Parathyroid adenoma (tissue), 2 donors: ENCODE results near the gene PIP5KL1.

Experiments used
- H2AFZ ChIP-seq: fragments of 300-600 bp; sonication (generic); one replicate; pipeline ENCODE4 v1.7.0; 2017; ENCODE audit warnings: antibody characterized with exemption, mild to moderate bottlenecking
- H3K27ac ChIP-seq: fragments of 300-600 bp; sonication (generic); one replicate; pipeline ENCODE4 v1.7.0; 2017
- H3K27me3 ChIP-seq: fragments of 300-600 bp; sonication (generic); one replicate; pipeline ENCODE4 v1.7.0; 2017; ENCODE audit warnings: low read length; ENCODE audit not compliant: control insufficient read depth, insufficient read depth
- H3K36me3 ChIP-seq: fragments of 300-600 bp; sonication (generic); one replicate; pipeline ENCODE4 v1.7.0; 2017; ENCODE audit warnings: low read length; ENCODE audit not compliant: control insufficient read depth, insufficient read depth
- H3K4me1 ChIP-seq: fragments of 300-600 bp; sonication (generic); one replicate; pipeline ENCODE4 v1.7.0; 2017; ENCODE audit warnings: control low read depth
- H3K4me2 ChIP-seq: fragments of 300-600 bp; sonication (generic); one replicate; pipeline ENCODE4 v1.7.0; 2017; ENCODE audit warnings: low read length
- H3K4me3 ChIP-seq: fragments of 300-600 bp; sonication (generic); one replicate; pipeline ENCODE4 v1.7.0; 2017; ENCODE audit warnings: low read depth, low read length
- H3K79me2 ChIP-seq: fragments of 300-600 bp; sonication (generic); one replicate; pipeline ENCODE4 v1.7.0; 2017; ENCODE audit warnings: control low read depth
- H3K9ac ChIP-seq: fragments of 300-600 bp; sonication (generic); one replicate; pipeline ENCODE4 v1.7.0; 2017; ENCODE audit warnings: mild to moderate bottlenecking
- H3K9me3 ChIP-seq: fragments of 300-600 bp; sonication (generic); one replicate; pipeline ENCODE4 v1.7.0; 2017; ENCODE audit warnings: low read length; ENCODE audit not compliant: control insufficient read depth
- CTCF ChIP-seq: fragments of 300-600 bp; sonication (generic); IDR thresholded peaks from one replicate; pipeline ENCODE4 v1.7.0; 2017; ENCODE audit warnings: antibody characterized with exemption, mild to moderate bottlenecking
- donor health status: primary hyperparathyroidism.

The PIP5KL1 gene

DNA sequence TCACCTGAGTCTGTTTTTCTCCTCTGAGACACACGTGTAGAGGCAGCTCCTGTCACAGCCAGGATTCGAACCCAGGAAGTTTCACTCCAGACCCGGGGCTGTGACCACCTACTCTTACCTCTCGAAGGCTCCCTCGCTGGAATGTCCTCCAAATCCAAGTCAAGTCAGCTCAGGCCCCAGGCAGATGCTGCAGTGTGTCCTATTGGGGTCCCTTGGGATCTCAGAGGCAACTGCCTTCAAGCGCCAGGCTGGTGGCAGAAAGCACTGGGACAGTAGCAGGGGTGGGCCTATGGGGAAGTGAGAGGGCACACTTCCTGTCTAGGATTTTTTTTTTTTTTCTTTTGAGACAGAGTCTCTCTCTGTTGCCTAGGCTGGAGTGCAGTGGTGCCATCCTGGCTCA lies 13.0 kb downstream of the PIP5KL1 start:
- Histone ChIP-seq H3K79me2 (no peaks in the 10 kb centered on the region), H3K9me3 (no peaks in the 10 kb centered on the region), H3K4me2 (peak overlapping the region; percentile 64), H3K4me3 (no peak overlapping the region), H3K4me1 (peaks cover 8% of the 10 kb centered on the region), H3K9ac (no peak overlapping the region), H3K36me3 (no peaks in the 10 kb centered on the region), H3K27ac (peak overlapping the region; percentile 29), H3K27me3 (no peaks in the 10 kb centered on the region), H2AFZ (no peak overlapping the region)
- no peak for TF ChIP-seq CTCF

DNA sequence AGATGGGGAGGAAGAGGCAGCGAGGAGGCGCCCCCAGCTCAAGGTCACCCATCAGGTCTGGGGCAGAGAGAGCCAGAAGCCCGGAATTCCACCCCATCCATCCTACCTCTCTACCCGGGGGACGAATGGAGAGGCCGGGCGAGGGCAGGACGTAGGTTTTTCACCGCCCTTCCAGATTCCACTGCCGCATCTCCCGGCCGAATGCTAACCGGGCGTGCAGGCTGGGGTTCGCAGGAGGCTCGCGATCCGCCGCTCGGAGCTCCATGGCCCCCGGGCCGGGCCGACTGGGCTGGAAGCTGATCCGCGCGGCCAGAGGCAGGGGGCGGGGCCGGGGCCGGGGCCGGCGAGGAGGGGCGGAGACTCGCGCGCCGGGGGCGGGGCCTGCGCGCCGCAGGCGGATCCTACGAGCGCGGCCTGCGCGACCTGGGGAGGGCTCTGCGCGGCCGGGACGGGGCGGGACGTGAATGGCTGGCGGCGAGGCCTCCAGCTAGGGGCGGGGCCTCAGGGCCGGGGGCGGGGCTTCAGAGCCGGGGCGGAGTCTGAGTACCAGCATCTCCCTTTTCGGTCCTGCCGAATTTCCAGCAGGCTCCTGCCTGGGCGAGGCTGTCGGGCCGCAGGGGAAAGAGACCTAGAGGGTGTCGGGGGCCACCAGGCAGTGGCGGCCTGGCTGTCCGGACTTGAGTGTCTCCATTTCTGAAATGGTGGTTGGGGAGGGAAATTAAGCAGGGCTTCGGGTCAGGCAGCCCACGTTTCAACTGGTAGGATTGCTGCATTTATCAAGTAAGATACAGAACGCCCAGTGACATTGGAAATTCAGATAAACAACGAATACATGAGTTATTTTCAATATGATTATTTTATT lies 13.6 kb downstream of the PIP5KL1 start, which contains the start of gene ST6GALNAC4:
ST6GALNAC4 (minus strand) TSS at position 322 of the 862 bp plus-strand sequence. CDS start 622 bp downstream, outside the sequence.
- no peaks in the 10 kb centered on the region for H3K9me3 ChIP-seq
- TF ChIP-seq CTCF, result no peak
- H3K79me2 ChIP-seq, result no peaks in the 10 kb centered on the region
- no peak within 1 kb of the TSS for H3K9ac ChIP-seq
- peaks cover 8% of the 10 kb centered on the region for H3K4me1 ChIP-seq
- peak within 1 kb of the TSS; percentile 32 for H3K27ac ChIP-seq
- H3K4me3 ChIP-seq, result peak within 1 kb of the TSS; percentile 66
- H2AFZ ChIP-seq, result peak within 1 kb of the TSS; percentile 87
- H3K4me2 ChIP-seq, result peak within 1 kb of the TSS; percentile 95
- no peaks in the 10 kb centered on the region for H3K27me3 ChIP-seq
- no peaks in the 10 kb centered on the region for H3K36me3 ChIP-seq

DNA sequence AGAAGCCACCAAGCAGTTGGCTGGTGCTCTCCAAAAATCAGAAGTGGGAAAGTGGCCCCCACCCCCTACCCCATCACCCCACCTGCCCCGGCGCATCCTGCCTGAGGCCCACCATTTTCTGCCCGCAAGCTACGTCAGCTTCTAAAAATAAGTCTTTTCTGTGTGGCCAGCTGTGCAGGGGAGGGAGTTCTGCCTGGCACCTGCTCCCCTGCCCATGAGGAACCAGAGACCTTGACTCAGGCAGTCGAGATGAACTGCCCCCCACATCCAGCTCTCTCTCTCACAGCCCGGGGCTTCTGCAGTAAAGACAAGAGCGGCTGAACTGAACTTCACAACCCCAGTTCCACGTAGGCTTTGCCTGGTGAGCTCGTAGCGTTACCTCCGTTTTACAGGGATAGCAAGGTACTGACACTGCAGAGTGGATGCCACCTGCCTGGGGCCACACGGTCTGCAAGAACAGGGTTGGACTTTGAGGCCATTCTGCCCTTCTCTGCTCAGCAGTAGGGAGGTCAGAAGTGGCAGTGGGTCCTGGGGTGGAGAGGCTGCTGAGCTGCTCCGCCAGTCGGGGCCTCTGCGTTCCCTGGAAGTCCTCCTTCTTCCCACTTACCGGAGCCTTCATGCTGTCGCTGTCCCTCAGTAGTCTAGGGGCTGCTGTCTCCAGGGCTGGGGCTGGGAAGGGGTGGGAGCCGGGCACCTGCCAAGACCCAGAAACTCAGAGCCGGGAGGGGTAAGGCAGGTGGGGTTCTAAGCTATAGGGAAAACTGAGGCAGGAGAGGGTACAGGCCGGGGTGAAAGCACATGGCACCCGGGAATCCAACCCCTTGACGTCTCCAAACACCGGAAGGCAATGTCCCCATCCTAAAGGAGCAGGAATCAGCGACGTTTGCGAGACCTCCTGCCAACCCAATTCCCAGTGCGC lies 14.5 kb downstream of the PIP5KL1 start:
- Histone ChIP-seq H3K4me3 (peak overlapping the region; percentile 66), H3K9me3 (no peaks in the 10 kb centered on the region), H3K4me2 (peak overlapping the region; percentile 95), H3K36me3 (no peaks in the 10 kb centered on the region), H2AFZ (peak overlapping the region; percentile 87), H3K4me1 (peaks cover 8% of the 10 kb centered on the region), H3K27me3 (no peaks in the 10 kb centered on the region), H3K27ac (peak overlapping the region; percentile 32), H3K79me2 (no peaks in the 10 kb centered on the region), H3K9ac (no peak overlapping the region)
- no peak for TF ChIP-seq CTCF

DNA sequence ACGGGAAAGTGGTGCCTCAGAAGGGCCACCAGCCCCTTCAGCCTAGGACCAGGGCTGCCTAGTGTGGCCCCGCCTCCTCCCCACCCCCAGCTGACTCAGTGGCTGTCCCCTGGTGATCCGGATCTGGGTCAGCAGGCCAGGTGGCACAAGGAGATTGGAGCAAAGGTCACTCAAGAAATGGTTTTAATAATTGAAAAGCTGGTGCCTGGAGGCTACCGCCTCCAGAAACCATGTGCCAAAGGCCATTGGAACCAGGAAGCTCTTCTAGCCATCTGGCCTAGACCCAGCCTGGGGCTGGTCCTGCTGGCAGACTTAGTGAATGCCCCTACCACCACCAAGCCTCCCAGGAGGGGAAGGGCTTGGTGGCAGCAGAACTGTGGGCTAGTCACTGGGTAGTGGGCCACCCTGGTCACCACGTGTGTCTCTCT lies 15.2 kb downstream of the PIP5KL1 start:
- Histone ChIP-seq H3K9ac (no peak overlapping the region), H3K4me3 (no peak overlapping the region), H3K4me2 (no peak overlapping the region), H3K9me3 (no peaks in the 10 kb centered on the region), H3K36me3 (no peaks in the 10 kb centered on the region), H3K27ac (no peak overlapping the region), H3K4me1 (peaks cover 8% of the 10 kb centered on the region), H2AFZ (no peak overlapping the region), H3K79me2 (no peaks in the 10 kb centered on the region), H3K27me3 (no peaks in the 10 kb centered on the region)
- no peak for TF ChIP-seq CTCF
